Activated CD4-positive, alpha-beta T cell treated with anti-CD3 and anti-CD28 coated beads, Interleukin-2, amount 10 ng/mL, durations not matched to agents 24 days and 14 days (primary cell): Measurements from ENCODE around the gene CHKB. TPM values are rescaled to one million over a fixed set of nuclear protein-coding genes. Genes with fewer than 3 reads are reported as not detected.
"Not testable (repeated sequence)": the region's sequence is repeated elsewhere in the genome, so short reads cannot be mapped to it uniquely, and the experiment has no call there.

ENCODE experiments used
- DNase-seq: peaks from one replicate; pipeline ENCODE4 v3.0.0; 2022
- H3K27ac Mint-ChIP-seq: one replicate; pipeline ENCODE4 v1.8.0; 2022; ENCODE audit warnings: mild to moderate bottlenecking, mixed read lengths
- H3K27me3 Mint-ChIP-seq: one replicate; pipeline ENCODE4 v1.8.0; 2022; ENCODE audit warnings: mixed read lengths
- H3K36me3 Mint-ChIP-seq: one replicate; pipeline ENCODE4 v1.8.0; 2022; ENCODE audit warnings: low read depth, mild to moderate bottlenecking, mixed read lengths
- H3K4me1 Mint-ChIP-seq: one replicate; pipeline ENCODE4 v1.8.0; 2021; ENCODE audit warnings: mixed read lengths
- H3K4me3 Mint-ChIP-seq: one replicate; pipeline ENCODE4 v1.8.0; 2022; ENCODE audit warnings: mild to moderate bottlenecking, moderate library complexity, mixed read lengths
- H3K9me3 Mint-ChIP-seq: one replicate; pipeline ENCODE4 v1.8.0; 2021; ENCODE audit warnings: mixed read lengths
- intact Hi-C: fragments of 100-400 bp; cut with micrococcal nuclease; formaldehyde crosslinking; loops from one replicate; pipeline ENCODE4 v1.15.1; 2023
- total RNA-seq: library from RNA; stranded (reverse); gene quantifications from 2 replicates; pipeline ENCODE4 v1.2.3, GENCODE V29; 2022

CHKB gene
- total RNA-seq, 1 donor from 2014 or later = 84.7 TPM

- Mint-ChIP-seq H3K4me3 (peak overlapping the region; percentile 74), H3K36me3 (peaks cover 4% of the 10 kb centered on the region), H3K9me3 (no peaks in the 10 kb centered on the region), H3K4me1 (peaks cover 31% of the 10 kb centered on the region), H3K27me3 (no peaks in the 10 kb centered on the region), H3K27ac (peak overlapping the region; percentile 84)
- intact Hi-C loops = no loop called here
- DNase-seq = peak; percentile 90
These were observed 34.4 kb downstream of the CHKB start for GRCh38 chr22:50548040-50548920.

- peak overlapping the region; percentile 84 for H3K27ac Mint-ChIP-seq
- no peaks in the 10 kb centered on the region for H3K27me3 Mint-ChIP-seq
- intact Hi-C loops = no loop called here
- H3K4me1 Mint-ChIP-seq = peaks cover 34% of the 10 kb centered on the region
- peak overlapping the region; percentile 67 for H3K4me3 Mint-ChIP-seq
- no peaks in the 10 kb centered on the region for H3K9me3 Mint-ChIP-seq
- no peak for DNase-seq
- H3K36me3 Mint-ChIP-seq = peaks cover 7% of the 10 kb centered on the region
These were observed 35.2 kb downstream of the CHKB start for GRCh38 chr22:50547263-50547985.

- no peak for DNase-seq
- Mint-ChIP-seq H3K4me1 (peaks cover 42% of the 10 kb centered on the region), H3K27me3 (no peaks in the 10 kb centered on the region), H3K4me3 (peak overlapping the region; percentile 59), H3K9me3 (no peaks in the 10 kb centered on the region), H3K27ac (peak overlapping the region; percentile 86), H3K36me3 (peaks cover 7% of the 10 kb centered on the region)
- intact Hi-C loops = no loop called here
These were observed 36.1 kb downstream of the CHKB start for GRCh38 chr22:50546326-50547262.

- Mint-ChIP-seq H3K4me1 (peaks cover 50% of the 10 kb centered on the region), H3K4me3 (peak within 1 kb of the TSS; percentile 72), H3K9me3 (no peaks in the 10 kb centered on the region), H3K27me3 (no peaks in the 10 kb centered on the region), H3K27ac (peak within 1 kb of the TSS; percentile 86), H3K36me3 (peaks cover 7% of the 10 kb centered on the region)
- DNase-seq = peak; percentile 80
- intact Hi-C loops = loop anchor here (2.0 kb wide), 1 partner anchor 15 kb away; the partner anchor contains the start of gene TYMP
These were observed 36.9 kb downstream of the CHKB start, which contains the start of gene KLHDC7B for GRCh38 chr22:50545522-50546325. Gene KLHDC7B, plus strand, starts transcription at chr22:50545899. Its CDS starts 345 bp downstream, at chr22:50546244.

DNA sequence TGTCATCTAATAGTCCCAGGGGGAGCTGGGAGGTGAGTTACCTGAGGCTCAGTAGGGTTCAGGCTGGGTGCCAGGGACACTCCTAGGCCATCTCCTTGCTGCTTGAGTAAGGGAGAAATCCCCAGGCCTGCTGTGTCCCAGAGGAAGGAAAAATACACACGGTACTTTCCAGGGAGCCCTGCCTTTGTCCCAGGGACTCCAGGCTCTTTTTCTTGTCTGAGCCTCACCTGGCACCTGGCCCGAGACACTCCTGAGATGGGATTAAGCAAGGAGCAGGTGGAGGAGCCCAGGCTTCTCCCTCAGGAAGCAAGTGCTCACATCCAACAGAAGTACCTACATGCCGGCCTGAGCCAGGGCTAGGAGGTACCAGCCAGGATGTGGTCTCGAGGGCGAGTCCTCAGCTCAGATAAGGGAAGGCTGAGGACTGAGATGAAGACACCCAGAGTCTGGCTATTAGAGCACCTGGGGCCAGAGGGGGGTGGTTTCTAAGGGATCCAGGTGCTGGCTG, 37.8 kb downstream of the CHKB start:
- Mint-ChIP-seq H3K27me3 (no peaks in the 10 kb centered on the region), H3K36me3 (peaks cover 5% of the 10 kb centered on the region), H3K27ac (peak overlapping the region; percentile 86), H3K4me3 (peak overlapping the region; percentile 72), H3K4me1 (peaks cover 50% of the 10 kb centered on the region), H3K9me3 (no peaks in the 10 kb centered on the region)
- DNase-seq = peak; percentile 80
- intact Hi-C loops = loop anchor here (2.0 kb wide), 1 partner anchor 14 kb away; the partner anchor contains the start of gene TYMP

DNA sequence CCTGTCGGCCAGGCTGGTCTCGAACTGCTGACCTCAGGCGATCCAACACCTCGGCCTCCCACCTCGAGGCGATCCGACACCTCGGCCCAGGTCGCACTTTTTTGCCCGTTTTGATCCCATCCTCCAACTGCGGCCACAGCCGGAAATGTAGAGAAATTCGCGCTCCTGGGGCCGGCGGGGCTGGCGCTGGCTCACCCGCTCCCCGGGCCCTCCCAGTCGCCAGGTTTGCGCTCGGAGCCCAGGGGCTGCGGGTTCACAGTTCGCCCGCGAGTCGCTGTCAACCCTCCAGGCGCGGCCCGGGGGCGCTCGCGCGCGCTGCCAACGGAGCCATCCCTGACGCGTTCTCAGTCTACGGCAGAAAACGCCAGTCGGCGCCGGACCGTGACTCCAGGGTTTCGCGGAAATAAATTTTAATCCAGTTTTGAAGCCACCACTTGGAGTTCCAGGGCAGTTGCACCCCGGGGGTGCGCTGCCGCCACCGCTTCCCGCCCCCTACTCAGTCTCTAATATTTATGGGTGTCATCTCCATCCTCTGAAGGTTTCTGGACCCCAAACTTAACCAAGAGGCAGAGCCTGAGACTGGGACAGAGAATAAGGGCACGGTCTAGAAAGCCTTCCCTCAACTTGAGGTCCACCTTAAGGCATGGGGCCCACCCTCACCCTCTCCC, 38.4 kb downstream of the CHKB start:
- Mint-ChIP-seq H3K27me3 (no peaks in the 10 kb centered on the region), H3K36me3 (peaks cover 5% of the 10 kb centered on the region), H3K4me1 (peaks cover 56% of the 10 kb centered on the region), H3K27ac (peak overlapping the region; percentile 86), H3K4me3 (peak overlapping the region; percentile 72), H3K9me3 (no peaks in the 10 kb centered on the region)
- DNase-seq = peak; percentile 95
- intact Hi-C loops = loop anchor here (2.0 kb wide), 1 partner anchor 13 kb away; the partner anchor contains the start of gene TYMP

- Mint-ChIP-seq H3K36me3 (peaks cover 7% of the 10 kb centered on the region), H3K4me1 (peaks cover 64% of the 10 kb centered on the region), H3K9me3 (no peaks in the 10 kb centered on the region), H3K27me3 (no peaks in the 10 kb centered on the region), H3K4me3 (peak overlapping the region; percentile 10), H3K27ac (peak overlapping the region; percentile 91)
- intact Hi-C loops = no loop called here
- DNase-seq = peak; percentile 72
These were observed 40.2 kb downstream of the CHKB start for GRCh38 chr22:50542416-50542927.

DNA sequence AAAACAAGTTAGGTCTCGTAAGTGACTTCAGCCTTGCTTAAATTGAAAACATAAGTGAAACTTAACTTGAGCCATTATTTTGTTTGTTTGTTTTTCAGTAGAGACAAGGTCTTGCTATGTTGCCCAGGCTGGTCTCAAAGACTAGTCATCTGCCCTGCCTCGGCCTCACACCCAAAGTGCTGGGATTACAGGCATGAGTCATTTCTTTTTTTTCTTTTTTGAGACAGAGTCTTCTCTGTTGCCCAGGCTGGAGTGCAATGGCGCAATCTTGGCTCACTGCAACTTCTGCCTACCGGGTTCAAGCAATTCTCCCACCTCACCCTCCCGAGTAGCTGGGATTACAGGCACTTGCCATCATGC, 41.0 kb downstream of the CHKB start:
- Mint-ChIP-seq H3K27ac (peak overlapping the region; percentile 91), H3K4me1 (peaks cover 70% of the 10 kb centered on the region), H3K4me3 (peak overlapping the region; percentile 32)
- H3K9me3 Mint-ChIP-seq, H3K36me3 Mint-ChIP-seq, H3K27me3 Mint-ChIP-seq, intact Hi-C loops: not testable (repeated sequence)
- peak; percentile 83 for DNase-seq

DNA sequence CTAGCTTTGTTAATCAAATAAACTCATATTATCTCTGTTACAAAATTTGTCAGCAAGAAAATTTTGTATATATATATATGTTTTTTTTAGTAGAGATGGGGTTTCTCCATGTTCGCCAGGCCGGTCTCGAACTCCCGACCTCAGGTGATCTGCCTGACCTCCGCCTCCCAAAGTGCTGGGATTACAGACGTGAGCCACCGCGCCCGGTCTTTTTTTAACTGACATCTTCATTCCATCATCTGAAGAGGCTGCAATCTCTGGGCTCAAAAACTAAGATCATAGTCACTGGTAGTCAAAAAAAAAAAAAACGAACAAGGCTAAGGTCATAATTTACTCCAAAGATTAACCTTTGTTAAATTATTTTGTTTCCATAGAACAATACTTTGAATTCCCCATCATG, 42.3 kb downstream of the CHKB start:
- peak; percentile 67 for DNase-seq

DNA sequence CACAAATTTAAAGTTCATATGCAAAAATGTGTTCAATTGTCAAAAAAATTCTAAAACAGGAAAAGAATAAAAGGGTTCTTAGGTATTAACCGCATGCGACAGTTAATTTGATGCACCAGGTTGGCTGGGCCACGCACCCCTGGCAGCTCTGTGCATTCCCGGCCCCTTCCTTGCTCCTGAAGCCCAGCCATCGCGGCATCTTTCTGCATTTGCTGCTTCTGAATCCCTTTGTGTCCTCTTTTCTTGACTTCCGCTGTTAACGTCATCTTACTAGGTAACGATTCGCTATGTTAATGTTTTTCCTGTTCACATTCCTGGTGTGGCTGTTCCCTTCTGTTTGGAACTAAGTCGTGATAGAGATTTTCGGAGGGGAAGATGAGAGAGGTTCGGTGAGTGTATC, 44.9 kb downstream of the CHKB start:
- DNase-seq = no peak
- Mint-ChIP-seq H3K4me3 (peak overlapping the region; percentile 55), H3K27me3 (no peaks in the 10 kb centered on the region), H3K36me3 (peaks cover 7% of the 10 kb centered on the region), H3K9me3 (no peaks in the 10 kb centered on the region), H3K27ac (peak overlapping the region; percentile 99), H3K4me1 (peaks cover 75% of the 10 kb centered on the region)
- intact Hi-C loops = loop anchor here (2.0 to 5.0 kb wide), 3 partner anchors 25 to 155 kb away; partner anchors contain the start of genes CHKB and SYCE3

More for the DNA sequence above, 42.3 kb downstream of the CHKB start:
- peaks cover 7% of the 10 kb centered on the region for H3K36me3 Mint-ChIP-seq
- H3K27me3 Mint-ChIP-seq = no peaks in the 10 kb centered on the region
- intact Hi-C loops = no loop called here
- H3K9me3 Mint-ChIP-seq = no peaks in the 10 kb centered on the region
- H3K4me3 Mint-ChIP-seq = peak overlapping the region; percentile 46
- peaks cover 65% of the 10 kb centered on the region for H3K4me1 Mint-ChIP-seq
- peak overlapping the region; percentile 91 for H3K27ac Mint-ChIP-seq

DNA sequence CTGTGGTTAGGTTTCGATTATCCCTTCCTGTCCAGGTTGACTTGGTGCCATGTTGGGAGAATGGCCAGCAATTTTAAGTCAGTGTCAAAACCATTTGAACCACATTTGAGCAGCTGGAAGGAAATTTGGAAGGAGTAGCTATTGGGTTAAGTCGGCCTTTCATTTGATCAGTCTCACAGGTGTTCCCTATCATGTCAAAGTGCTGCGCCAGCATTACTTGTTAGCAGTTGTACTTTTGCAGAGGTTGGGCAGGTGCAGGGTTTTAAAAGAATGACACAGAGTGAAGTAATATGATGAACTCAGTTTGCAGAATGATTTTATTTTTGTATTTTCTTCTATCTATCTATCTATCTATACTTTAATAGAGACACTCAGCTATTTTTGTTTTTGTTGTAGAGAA, 46.4 kb downstream of the CHKB start:
- Mint-ChIP-seq H3K4me3 (no peak overlapping the region), H3K4me1 (peaks cover 63% of the 10 kb centered on the region)

DNA sequence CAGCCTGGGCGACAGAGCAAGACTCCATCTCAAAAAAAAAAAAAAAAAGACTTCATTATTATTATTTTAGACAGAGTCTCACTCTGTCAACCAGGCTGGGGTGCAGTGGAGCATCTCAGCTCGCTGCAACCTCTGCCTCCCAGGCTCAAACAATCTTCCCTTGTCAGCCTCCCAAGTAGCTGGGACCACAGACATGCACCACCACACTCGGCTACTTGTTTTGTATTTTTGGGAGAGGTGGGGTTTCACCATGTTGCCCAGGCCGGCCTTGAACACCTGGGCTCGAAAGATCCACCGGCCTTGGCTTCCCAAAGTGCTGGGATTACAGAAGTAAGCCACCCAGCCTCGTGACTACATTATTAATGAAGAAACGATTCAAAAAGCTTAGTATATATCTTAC, 47.5 kb downstream of the CHKB start:
- H3K36me3 Mint-ChIP-seq = peaks cover 4% of the 10 kb centered on the region
- H3K9me3 Mint-ChIP-seq = no peaks in the 10 kb centered on the region
- DNase-seq = no peak
- H3K27me3 Mint-ChIP-seq = no peaks in the 10 kb centered on the region
- H3K4me1 Mint-ChIP-seq = peaks cover 54% of the 10 kb centered on the region
- intact Hi-C loops = loop anchor here (5.0 kb wide), 1 partner anchor 157 kb away; no protein-coding TSS in a partner anchor
- H3K4me3 Mint-ChIP-seq = no peak overlapping the region
- no peak overlapping the region for H3K27ac Mint-ChIP-seq

More for the DNA sequence above, 46.4 kb downstream of the CHKB start:
- Mint-ChIP-seq H3K27me3 (no peaks in the 10 kb centered on the region), H3K9me3 (no peaks in the 10 kb centered on the region), H3K27ac (peak overlapping the region; percentile 41), H3K36me3 (peaks cover 4% of the 10 kb centered on the region)
- no peak for DNase-seq
- intact Hi-C loops = loop anchor here (5.0 kb wide), 1 partner anchor 156 kb away; no protein-coding TSS in a partner anchor
